OCI-LY7 (cell line): ENCODE measurements around the gene NLRX1. TPM values are rescaled to one million over a fixed set of nuclear protein-coding genes. Genes with fewer than 3 reads are reported as not detected.
"Not testable (repeated sequence)": the region's sequence is repeated elsewhere in the genome, so short reads cannot be mapped to it uniquely, and the experiment has no call there.

Source experiments
- BruUV-seq: library from RNA; stranded (reverse); fragments of 400-500 nt; replicated peaks from 2 replicates; lab custom pipeline; 2021; lab: Mats Ljungman, UMichigan
- CTCF ChIA-PET: fragments of 300-600 bp; sonication (Branson Sonifier 250); formaldehyde crosslinking; loops from one replicate; lab custom pipeline; 2022; ENCODE audit warnings: antibody characterized with exemption; ENCODE audit not compliant: unreplicated experiment; lab: Charles Lee
- POLR2A ChIA-PET: fragments of 300-600 bp; sonication (Branson Sonifier 250); formaldehyde crosslinking; loops from one replicate; lab custom pipeline; 2022; ENCODE audit warnings: antibody characterized with exemption; lab: Charles Lee
- DNase-seq: peaks from one replicate; pipeline ENCODE4 v3.0.0-alpha.2; 2015; ENCODE audit warnings: low spot score
- H2AFZ ChIP-seq: fragments of 200-600 bp; sonication (generic), shearing (Covaris generic); 2 replicates; pipeline ENCODE4 v1.6.1; 2014; ENCODE audit warnings: mild to moderate bottlenecking, antibody characterized with exemption, low read length, moderate library complexity
- H3K27ac ChIP-seq: fragments of 200-600 bp; sonication (generic); 2 replicates; pipeline ENCODE4 v1.5.1; 2014; ENCODE audit warnings: mixed run types, low read depth, mild to moderate bottlenecking, moderate library complexity, low read length, inconsistent platforms; ENCODE audit not compliant: poor library complexity, severe bottlenecking
- H3K36me3 ChIP-seq: fragments of 200-600 bp; sonication (generic); 2 replicates; pipeline ENCODE4 v1.6.1; 2014; ENCODE audit warnings: mild to moderate bottlenecking, antibody characterized with exemption, low read length, moderate library complexity, mixed read lengths; ENCODE audit not compliant: insufficient read depth
- H3K4me1 ChIP-seq: fragments of 200-600 bp; sonication (generic); 2 replicates; pipeline ENCODE4 v1.5.1; 2014; ENCODE audit warnings: mild to moderate bottlenecking, low read length; ENCODE audit not compliant: insufficient read depth, poor library complexity, severe bottlenecking
- H3K4me2 ChIP-seq: fragments of 200-600 bp; sonication (generic); 2 replicates; pipeline ENCODE4 v1.6.1; 2014; ENCODE audit warnings: mild to moderate bottlenecking, low read length
- H3K4me3 ChIP-seq: fragments of 200-600 bp; sonication (generic); 2 replicates; pipeline ENCODE4 v1.5.1; 2014; ENCODE audit warnings: mild to moderate bottlenecking, low read depth, low read length; ENCODE audit not compliant: poor library complexity, severe bottlenecking
- H3K79me2 ChIP-seq: fragments of 200-600 bp; sonication (generic); 2 replicates; pipeline ENCODE4 v1.6.1; 2016; ENCODE audit warnings: low read depth, mild to moderate bottlenecking, low read length, moderate library complexity, mixed read lengths; ENCODE audit not compliant: insufficient read depth
- H3K9me2 ChIP-seq: fragments of 200-600 bp; sonication (generic); 2 replicates; pipeline ENCODE4 v1.6.1; 2016; ENCODE audit warnings: mild to moderate bottlenecking, low read length, mixed read lengths; ENCODE audit not compliant: insufficient read depth
- H3K9me3 ChIP-seq: fragments of 200-600 bp; sonication (generic); 2 replicates; pipeline ENCODE4 v1.6.1; 2014; ENCODE audit warnings: mild to moderate bottlenecking, mixed run types, low read length, mixed read lengths
- H4K20me1 ChIP-seq: fragments of 200-600 bp; sonication (generic); 2 replicates; pipeline ENCODE4 v1.6.1; 2014; ENCODE audit warnings: mild to moderate bottlenecking, antibody characterized with exemption, low read length, moderate library complexity, mixed read lengths; ENCODE audit not compliant: insufficient read depth
- CTCF ChIP-seq: fragments of 200-600 bp; sonication (generic); conservative IDR thresholded peaks from 2 replicates; pipeline ENCODE4 v1.5.1; 2014; ENCODE audit warnings: mild to moderate bottlenecking, antibody characterized with exemption, low read length, moderate library complexity, mixed read lengths
- EZH2phosphoT487 ChIP-seq: fragments of 200-600 bp; sonication (generic); IDR thresholded peaks from 2 replicates; pipeline ENCODE4 v1.6.1; 2018; ENCODE audit warnings: low read depth, borderline replicate concordance, mild to moderate bottlenecking, mixed run types, antibody characterized with exemption, low read length, moderate library complexity, mixed read lengths
- intact Hi-C: fragments of 100-400 bp; cut with micrococcal nuclease; formaldehyde crosslinking; loops from one replicate; pipeline ENCODE4 v1.10.0; 2022; ENCODE audit not compliant: unreplicated experiment
- total RNA-seq, 2 experiments: library from RNA; depleted of rRNA in 1 of 2; stranded (reverse); fragments of >200 nt in 1 of 2; shearing (Covaris generic) in 1 of 2; gene quantifications; 2 replicates each; pipeline ENCODE4 v1.2.3, GENCODE V29; 2014 to 2022

Gene NLRX1
- total RNA-seq, 2 experiments from 2014 or later = 2.1 to 8.8 TPM

DNA sequence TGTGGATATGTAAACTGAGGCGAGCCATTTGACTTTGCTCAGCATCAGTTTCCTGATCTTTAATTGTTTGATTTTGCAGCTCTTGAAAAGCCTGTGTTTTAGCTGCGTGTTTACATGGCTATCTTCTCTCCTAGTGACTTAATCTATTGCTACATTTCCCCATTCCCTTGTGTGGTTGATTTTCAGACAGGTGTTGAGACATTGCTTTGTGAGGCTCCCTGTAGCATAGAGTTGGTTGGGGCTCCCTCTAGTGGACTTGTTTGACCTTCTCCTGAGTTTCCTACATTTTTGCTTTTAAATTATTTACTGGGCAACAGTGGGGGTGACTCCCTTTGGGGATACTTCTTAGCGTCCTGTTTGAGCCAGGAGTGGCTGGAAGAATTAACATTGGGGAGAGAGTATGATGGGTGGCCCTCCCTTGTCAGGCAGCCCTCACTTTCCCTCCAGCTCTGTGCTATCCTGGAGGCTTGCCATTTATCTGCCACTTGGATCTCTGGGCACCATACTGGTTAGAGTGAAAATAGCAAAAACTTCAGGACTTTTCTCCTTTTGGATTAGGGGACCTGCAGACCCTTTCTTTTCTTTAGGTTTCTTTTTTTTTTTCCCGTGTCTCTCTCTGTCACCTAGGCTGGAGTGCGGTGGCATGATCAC, 28.4 kb downstream of the NLRX1 start:
- H3K79me2 ChIP-seq = no peaks in the 10 kb centered on the region
- no peak overlapping the region for H3K4me2 ChIP-seq
- no peaks in the 10 kb centered on the region for H4K20me1 ChIP-seq
- 0 out of 2 replicates have a peak overlapping the region, but pooled peaks have one; percentile 3 for H2AFZ ChIP-seq
- intact Hi-C loops = loop anchor here (1.0 to 2.0 kb wide), 5 partner anchors 28 to 140 kb away; partner anchors contain the start of gene HYOU1
- peak; percentile 89 for DNase-seq
- H3K9me2 ChIP-seq = no peaks in the 10 kb centered on the region
- no peaks in the 10 kb centered on the region for H3K9me3 ChIP-seq
- H3K4me3 ChIP-seq = no peak overlapping the region
- no peaks in the 10 kb centered on the region for H3K36me3 ChIP-seq
- no peak overlapping the region for H3K27ac ChIP-seq
- peaks cover 3% of the 10 kb centered on the region for H3K4me1 ChIP-seq
- ChIA-PET POLR2A (interaction anchor here (0.6 to 1.3 kb wide), 7 partner anchors 9 to 129 kb away, joined by 3 to 4 read pairs (median 3); partner anchors contain the start of genes ABCG4 and VPS11), CTCF (interaction anchor here (0.6 to 0.9 kb wide), 4 partner anchors 8 to 137 kb away, joined by 3 to 4 read pairs (median 3); no protein-coding TSS in a partner anchor)
- BruUV-seq = no TSS peak
- TF ChIP-seq EZH2phosphoT487 = no peak
- peak; percentile 96 for TF ChIP-seq CTCF

GRCh38 chr11:119198925-119199324, 30.4 kb downstream of the NLRX1 start:
- peaks cover 3% of the 10 kb centered on the region for H3K4me1 ChIP-seq
- no peak overlapping the region for H3K4me2 ChIP-seq
- ChIA-PET POLR2A (interaction anchor here (0.7 kb wide), 1 partner anchor 68 kb away, joined by 3 read pairs; no protein-coding TSS in a partner anchor), CTCF (no interaction called here)
- no peak overlapping the region for H3K4me3 ChIP-seq
- intact Hi-C loops = no loop called here
- no peaks in the 10 kb centered on the region for H4K20me1 ChIP-seq
- H3K9me2 ChIP-seq = no peaks in the 10 kb centered on the region
- H3K36me3 ChIP-seq = no peaks in the 10 kb centered on the region
- no peak overlapping the region for H3K27ac ChIP-seq
- no peaks in the 10 kb centered on the region for H3K9me3 ChIP-seq
- BruUV-seq = no TSS peak
- no peak for TF ChIP-seq EZH2phosphoT487
- no peak for TF ChIP-seq CTCF
- no peaks in the 10 kb centered on the region for H3K79me2 ChIP-seq
- H2AFZ ChIP-seq = no peak overlapping the region
- no peak for DNase-seq

DNA sequence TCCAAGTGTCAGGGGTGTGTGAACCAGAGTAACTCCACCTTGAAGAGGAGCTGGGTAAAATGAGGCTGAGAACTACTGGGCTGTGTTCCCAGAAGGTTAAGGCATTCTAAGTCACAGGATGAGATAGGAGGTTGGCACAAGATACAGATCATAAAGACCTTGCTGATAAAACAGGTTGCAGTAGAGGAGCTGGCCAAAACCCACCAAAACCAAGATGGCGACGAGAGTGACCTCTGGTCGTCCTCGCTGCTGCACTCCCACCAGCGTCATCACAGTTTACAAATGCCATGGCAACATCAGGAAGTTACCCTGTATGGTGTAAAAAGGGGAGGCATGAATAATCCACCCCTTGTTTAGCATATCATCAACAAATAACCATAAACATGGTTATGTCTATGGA, 32.7 kb downstream of the NLRX1 start:
- not testable (repeated sequence) for H3K4me3 ChIP-seq

More for the DNA sequence above, 32.7 kb downstream of the NLRX1 start:
- H3K4me2 ChIP-seq, H3K9me2 ChIP-seq, CTCF ChIA-PET, H3K79me2 ChIP-seq, BruUV-seq, intact Hi-C loops, DNase-seq, H3K27ac ChIP-seq, H3K36me3 ChIP-seq, H4K20me1 ChIP-seq, H2AFZ ChIP-seq, H3K9me3 ChIP-seq: not testable (repeated sequence)
- POLR2A ChIA-PET = interaction anchor here (0.7 kb wide), 1 partner anchor 47 kb away, joined by 8 read pairs; no protein-coding TSS in a partner anchor
- H3K4me1 ChIP-seq = peaks cover 16% of the 10 kb centered on the region
